T1000 (cell line): ENCODE data around the gene LYPD5.

Source experiments
- DNase-seq: peaks from one replicate; lab custom pipeline; 2025; ENCODE audit warnings: mixed read lengths; lab: John Stamatoyannopoulos, UW

Gene LYPD5

DNA sequence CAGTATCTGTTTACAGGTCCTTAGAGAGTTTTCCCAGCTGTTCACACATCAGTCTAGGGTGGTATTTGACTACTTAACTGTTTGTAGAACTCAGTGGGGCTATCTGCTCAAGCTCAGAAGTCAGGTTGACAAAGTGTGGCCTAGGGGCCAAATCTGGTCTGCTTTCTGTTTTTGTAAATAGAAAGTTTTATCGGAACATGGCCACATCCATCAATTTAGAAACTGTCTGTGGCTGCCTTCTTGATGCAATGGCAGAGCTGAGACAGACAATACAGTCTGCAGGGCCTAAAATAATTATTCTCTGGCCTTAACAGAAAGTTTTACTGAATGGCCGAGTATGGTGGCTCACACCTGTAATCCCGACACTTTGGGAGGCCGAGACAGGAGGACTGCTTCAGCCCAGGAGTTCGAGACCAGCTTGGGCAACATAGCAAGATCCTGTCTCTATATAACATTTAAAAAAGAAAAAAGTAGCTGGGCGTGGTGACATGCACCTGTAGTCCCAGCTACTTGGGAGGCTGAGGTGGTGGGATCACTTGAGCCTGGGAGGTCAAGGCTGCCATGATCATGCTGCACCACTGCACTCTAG lies 49.9 kb downstream of the LYPD5 start:
- no peak for DNase-seq

- no peak for DNase-seq
Measured at GRCh38 chr19:43751466-43752220, 50.6 kb downstream of the LYPD5 start.

DNA sequence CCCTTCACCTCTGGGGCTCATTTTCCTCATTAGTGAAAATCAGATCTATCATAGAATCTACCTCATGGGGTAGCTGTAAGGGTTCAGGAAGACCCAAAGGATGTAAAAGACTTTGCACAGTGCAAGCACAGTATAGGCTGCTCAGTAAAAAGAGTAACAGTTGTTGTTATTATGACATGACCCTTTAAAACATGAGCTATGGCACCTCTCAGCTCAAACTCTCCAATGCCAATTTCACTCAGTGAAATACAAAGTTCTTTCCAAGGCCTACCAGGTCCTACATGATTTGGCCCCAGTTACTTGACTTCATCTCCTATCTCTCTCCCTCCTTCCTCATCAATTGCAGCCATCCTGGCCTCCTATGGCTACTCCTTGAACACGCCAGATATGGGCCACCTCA lies 52.3 kb downstream of the LYPD5 start:
- DNase-seq: no peak

DNA sequence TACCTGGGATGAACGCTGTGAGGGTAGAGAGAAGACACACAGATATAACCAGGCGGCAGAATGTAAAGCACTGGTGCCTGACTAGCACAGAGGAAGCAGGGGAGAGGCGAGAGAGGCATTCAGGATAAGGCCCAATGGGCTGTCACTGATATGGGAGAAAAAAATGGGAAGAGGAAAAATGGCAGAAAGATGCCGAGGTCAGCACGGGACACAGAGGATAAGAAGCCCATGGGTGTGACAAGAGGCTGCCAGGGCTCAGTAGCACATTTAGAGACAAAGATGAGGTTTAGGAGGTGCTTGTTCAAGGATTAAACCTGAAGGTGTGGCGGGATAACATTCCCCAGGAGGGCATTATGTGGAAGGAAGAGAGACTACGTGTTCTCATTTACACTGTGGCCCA lies 53.1 kb downstream of the LYPD5 start:
- no peak for DNase-seq

GRCh38 chr19:43748685-43749084 lies 53.6 kb downstream of the LYPD5 start:
- DNase-seq: no peak

GRCh38 chr19:43748205-43748594 lies 54.0 kb downstream of the LYPD5 start:
- no peak for DNase-seq

DNA sequence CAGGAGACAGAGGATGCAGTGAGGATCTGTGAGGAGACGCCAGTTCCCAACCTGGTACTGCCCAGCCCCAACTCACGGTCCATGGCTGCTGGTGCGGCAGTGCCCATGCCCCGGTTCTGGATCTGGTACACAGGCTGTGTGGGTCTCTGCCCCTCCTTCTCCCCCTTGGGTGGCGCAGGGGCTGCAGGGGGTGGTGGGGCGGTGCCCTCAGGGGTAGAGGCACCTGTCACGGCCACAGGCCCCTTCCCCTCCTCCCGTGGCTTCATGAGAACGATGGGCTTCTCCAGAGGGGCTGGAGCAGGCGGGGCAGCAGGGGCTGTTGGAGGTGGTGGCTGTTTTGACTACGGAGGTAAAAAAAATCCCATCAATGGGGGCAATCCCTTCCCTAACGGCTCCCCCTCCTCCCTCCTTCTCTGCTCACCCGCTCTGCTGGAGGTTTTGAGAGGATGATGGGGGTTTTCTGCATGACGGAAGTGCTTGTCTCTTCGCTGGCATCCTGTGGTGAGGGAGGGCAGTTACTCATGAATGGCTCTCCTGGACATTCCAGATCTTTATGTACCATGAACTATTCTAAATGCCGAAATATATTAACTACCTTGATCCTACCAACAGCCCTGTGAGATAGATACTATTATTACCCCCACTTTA lies 54.6 kb downstream of the LYPD5 start:
- DNase-seq: no peak
